A673 (cell line): ENCODE results near the gene RSF1.

Experiments
- CTCF ChIP-seq: fragments of 300-800, 200-600 bp; sonication (generic); conservative IDR thresholded peaks from 2 replicates; pipeline ENCODE4 v1.5.1; 2017; ENCODE audit warnings: low read depth, mild to moderate bottlenecking, antibody characterized with exemption, low read length, moderate library complexity, mixed read lengths
- EZH2 ChIP-seq: fragments of 200-600 bp; sonication (generic); IDR thresholded peaks from 2 replicates; pipeline ENCODE4 v1.6.1; 2017; ENCODE audit warnings: borderline replicate concordance, low read depth, mild to moderate bottlenecking, mixed read lengths, antibody characterized with exemption, low read length; ENCODE audit not compliant: poor library complexity, severe bottlenecking

DNA sequence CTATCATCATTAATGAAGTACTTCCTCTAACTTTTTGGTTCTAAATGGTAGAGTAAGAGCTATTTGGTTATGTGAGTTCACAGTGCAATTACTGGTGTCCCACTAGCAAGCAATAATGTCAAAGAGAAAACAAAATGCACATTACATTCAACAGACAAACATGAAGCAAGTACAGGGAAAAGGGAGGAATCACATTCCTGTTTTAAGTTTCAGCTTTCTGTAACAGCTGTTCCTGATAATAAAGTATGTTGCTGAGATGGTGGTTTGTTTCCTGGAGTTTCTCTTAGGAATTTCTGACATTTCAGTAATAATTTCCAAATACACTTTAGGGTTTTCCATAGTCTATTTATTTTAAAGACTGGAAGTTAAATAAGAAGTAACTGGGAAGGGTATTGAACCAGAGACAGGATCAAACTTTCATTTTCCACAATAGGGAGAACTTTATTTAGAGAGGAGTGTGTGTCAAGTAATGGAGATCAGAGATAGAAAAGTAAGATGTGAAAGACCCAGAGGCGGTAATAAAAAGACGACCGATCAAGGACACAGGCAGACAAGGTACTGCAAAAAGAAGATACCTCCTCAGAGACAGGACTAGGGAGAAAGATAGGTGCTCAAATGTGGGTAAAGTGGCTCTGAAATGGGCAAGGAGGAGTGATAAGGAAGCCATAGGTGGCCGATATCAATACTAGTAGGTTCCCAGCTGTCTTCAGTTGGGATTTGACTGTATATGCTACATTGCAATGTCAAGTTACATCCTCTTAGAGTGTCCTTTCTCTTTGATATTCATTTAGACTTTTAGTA lies 162.1 kb downstream of the RSF1 start:
- TF ChIP-seq CTCF = no peak
- no peak for TF ChIP-seq EZH2
